HG03139 (cell line): ENCODE measurements around the gene QRICH2.
"Not testable (repeated sequence)": the region's sequence is repeated elsewhere in the genome, so short reads cannot be mapped to it uniquely, and the experiment has no call there.

Experiments used
- ATAC-seq: cut with Tn5 transposase; IDR thresholded peaks from one replicate; pipeline ENCODE4 v1.9.1; 2021; ENCODE audit not compliant: unreplicated experiment

The QRICH2 gene

GRCh38 chr17:76250141-76250540 is 57.9 kb downstream of the QRICH2 start:
- ATAC-seq, result no peak

GRCh38 chr17:76248013-76248782 is 59.9 kb downstream of the QRICH2 start:
- ATAC-seq, result no peak

- no peak for ATAC-seq
Observed at GRCh38 chr17:76247304-76247703, 60.8 kb downstream of the QRICH2 start.

GRCh38 chr17:76246080-76247066 is 61.7 kb downstream of the QRICH2 start:
- peak; percentile 89 for ATAC-seq

- not testable (repeated sequence) for ATAC-seq
Observed at GRCh38 chr17:76244721-76245120, 63.4 kb downstream of the QRICH2 start.

- ATAC-seq, result no peak
Observed at GRCh38 chr17:76243826-76244679, 64.0 kb downstream of the QRICH2 start.

GRCh38 chr17:76241691-76242255 is 66.3 kb downstream of the QRICH2 start:
- ATAC-seq, result no peak

- ATAC-seq, result no peak
Observed at GRCh38 chr17:76241204-76241538, 66.9 kb downstream of the QRICH2 start.

- ATAC-seq, result peak; percentile 53
Observed at GRCh38 chr17:76240461-76241203, 67.4 kb downstream of the QRICH2 start, which contains the start of gene RNF157. Gene RNF157 (minus strand): TSS chr17:76240493. CDS start chr17:76240240, 253 bp downstream.

- no peak for ATAC-seq
Observed at GRCh38 chr17:76239538-76240274, 68.4 kb downstream of the QRICH2 start.

- ATAC-seq, result no peak
Observed at GRCh38 chr17:76238847-76239537, 69.1 kb downstream of the QRICH2 start.

GRCh38 chr17:76237859-76238313 is 70.2 kb downstream of the QRICH2 start:
- ATAC-seq, result no peak

GRCh38 chr17:76236603-76237002 is 71.5 kb downstream of the QRICH2 start:
- no peak for ATAC-seq

- ATAC-seq, result no peak
Observed at GRCh38 chr17:76235883-76236282, 72.2 kb downstream of the QRICH2 start.

GRCh38 chr17:76234354-76234679 is 73.8 kb downstream of the QRICH2 start:
- no peak for ATAC-seq

- ATAC-seq, result no peak
Observed at GRCh38 chr17:76233588-76234353, 74.3 kb downstream of the QRICH2 start.

- no peak for ATAC-seq
Observed at GRCh38 chr17:76232342-76232741, 75.7 kb downstream of the QRICH2 start.

- ATAC-seq, result not testable (repeated sequence)
Observed at GRCh38 chr17:76226749-76227148, 81.3 kb downstream of the QRICH2 start.
